CD14-positive monocyte (primary cell): ENCODE data around the gene ANXA5. TPM values are rescaled to one million over a fixed set of nuclear protein-coding genes. Genes with fewer than 3 reads are reported as not detected.
"Not testable (repeated sequence)": the region's sequence is repeated elsewhere in the genome, so short reads cannot be mapped to it uniquely, and the experiment has no call there.

ENCODE experiments used
- DNase-seq, 3 donors: peaks; one replicate each; pipeline ENCODE4 v3.0.0-alpha.2; 2011 to 2022
- H2AFZ ChIP-seq: 2 replicates; pipeline ENCODE4 v1.6.0; 2012; ENCODE audit warnings: mild to moderate bottlenecking, low read depth, low read length, inconsistent platforms; ENCODE audit not compliant: insufficient read depth, poor library complexity, severe bottlenecking
- H3K27ac ChIP-seq, 2 donors: 1 replicate in 1 of 2; 2 replicates in 1 of 2; pipeline ENCODE4 v1.5.1; 2012 to 2013; ENCODE audit warnings: low read length in 2 of 2, control low read depth in 1 of 2, inconsistent platforms in 1 of 2, low read depth in 1 of 2, mild to moderate bottlenecking in 1 of 2
- H3K27me3 ChIP-seq, 2 donors: one replicate each; pipeline versions ENCODE4 v1.6.0 to v1.6.1; 2011 to 2013; ENCODE audit warnings: low read length in 2 of 2; ENCODE audit not compliant: control insufficient read depth in 2 of 2, insufficient read depth in 2 of 2
- H3K36me3 ChIP-seq, 2 donors: replicated peaks in 1 of 2; 1 replicate in 1 of 2; 2 replicates in 1 of 2; pipeline versions ENCODE4 v1.5.1 to v1.6.1; 2012 to 2013; ENCODE audit warnings: low read length in 2 of 2, control low read depth in 1 of 2, inconsistent platforms in 1 of 2, mild to moderate bottlenecking in 1 of 2; ENCODE audit not compliant: insufficient read depth in 2 of 2, control insufficient read depth in 1 of 2
- H3K4me1 ChIP-seq, 2 donors: 1 replicate in 1 of 2; 2 replicates in 1 of 2; pipeline versions ENCODE4 v1.5.1 to v1.6.1; 2012 to 2013; ENCODE audit warnings: low read length in 2 of 2, control low read depth in 1 of 2, inconsistent platforms in 1 of 2, mild to moderate bottlenecking in 1 of 2, moderate library complexity in 1 of 2; ENCODE audit not compliant: insufficient read depth in 2 of 2, control insufficient read depth in 1 of 2
- H3K4me2 ChIP-seq: replicated peaks from 2 replicates; pipeline ENCODE3; 2012; ENCODE audit warnings: low read length, moderate library complexity, mild to moderate bottlenecking; ENCODE audit not compliant: poor library complexity, severe bottlenecking; ENCODE audit errors: extremely low read depth
- H3K4me3 ChIP-seq, 3 experiments: fragments of 200-600 bp in 1 of 3; sonication (generic) in 1 of 3; replicated peaks in 1 of 3; 1 replicate in 2 of 3; 2 replicates in 1 of 3; pipeline ENCODE4 v1.5.1; 2011 to 2013; ENCODE audit warnings: low read length in 3 of 3, mild to moderate bottlenecking in 3 of 3, control low read depth in 2 of 3, low read depth in 2 of 3, inconsistent platforms in 1 of 3, moderate library complexity in 1 of 3
- H3K79me2 ChIP-seq: 2 replicates; pipeline ENCODE4 v1.6.0; 2012; ENCODE audit warnings: mild to moderate bottlenecking, control low read depth, inconsistent platforms, low read length, moderate library complexity; ENCODE audit not compliant: insufficient read depth
- H3K9ac ChIP-seq: 2 replicates; pipeline ENCODE4 v1.6.0; 2017; ENCODE audit warnings: low read length, mild to moderate bottlenecking; ENCODE audit not compliant: insufficient read depth, poor library complexity, severe bottlenecking
- H3K9me3 ChIP-seq, 2 donors: replicated peaks in 1 of 2; 1 replicate in 1 of 2; 2 replicates in 1 of 2; pipeline versions ENCODE4 v1.5.1 to v1.6.1; 2012 to 2013; ENCODE audit warnings: low read length in 2 of 2, control low read depth in 1 of 2; ENCODE audit not compliant: control insufficient read depth in 1 of 2, insufficient read depth in 1 of 2
- H4K20me1 ChIP-seq: 2 replicates; pipeline ENCODE4 v1.6.0; 2012; ENCODE audit warnings: mild to moderate bottlenecking, low read length, control low read depth, moderate library complexity; ENCODE audit not compliant: insufficient read depth
- H3K27ac Mint-ChIP-seq, 7 donors: one replicate each; pipeline ENCODE4 v1.8.0; 2020; ENCODE audit warnings: mild to moderate bottlenecking in 7 of 7, mixed read lengths in 7 of 7, moderate library complexity in 6 of 7, inconsistent platforms in 2 of 7
- H3K27me3 Mint-ChIP-seq, 3 donors: one replicate each; pipeline ENCODE4 v1.8.0; 2021 to 2022; ENCODE audit warnings: low read depth in 3 of 3, mild to moderate bottlenecking in 3 of 3, mixed read lengths in 3 of 3, moderate library complexity in 3 of 3, inconsistent platforms in 1 of 3
- H3K36me3 Mint-ChIP-seq, 2 donors: one replicate each; pipeline ENCODE4 v1.8.0; 2020; ENCODE audit warnings: mixed read lengths in 2 of 2, inconsistent platforms in 1 of 2, mild to moderate bottlenecking in 1 of 2
- H3K4me1 Mint-ChIP-seq: one replicate; pipeline ENCODE4 v1.8.0; 2020; ENCODE audit warnings: mild to moderate bottlenecking, mixed read lengths
- H3K4me3 Mint-ChIP-seq, 2 donors: one replicate each; pipeline ENCODE4 v1.8.0; 2020; ENCODE audit warnings: mild to moderate bottlenecking in 2 of 2, mixed read lengths in 2 of 2, moderate library complexity in 1 of 2
- H3K9me3 Mint-ChIP-seq, 7 donors: one replicate each; pipeline ENCODE4 v1.8.0; 2020 to 2022; ENCODE audit warnings: mixed read lengths in 7 of 7, mild to moderate bottlenecking in 6 of 7, moderate library complexity in 6 of 7, inconsistent platforms in 2 of 7
- WGBS: methylation state at CpG from one replicate; pipeline ENCODE4 v1.1.5; 2013; ENCODE audit warnings: missing lambda C conversion rate; ENCODE audit not compliant: insufficient coverage; 5-methylcytosine and 5-hydroxymethylcytosine counted together
- intact Hi-C, 2 donors: fragments of 100-400 bp; cut with micrococcal nuclease; formaldehyde crosslinking; loops; one replicate each; pipeline versions ENCODE4 v1.15.0 to v1.15.1; 2023
- polyA plus RNA-seq, 3 donors: library from polyadenylated mRNA; depleted of rRNA in 1 of 3; unstranded in 2 of 3; stranded (reverse) in 1 of 3; fragments of 300-500 nt in 2 of 3; fragments of >200 nt in 1 of 3; fragmentation: Illumina TruSeq in 2 of 3; gene quantifications; 1 replicate in 2 of 3; 2 replicates in 1 of 3; pipeline ENCODE4 v1.2.3, GENCODE V29; 2012 to 2021
- TF ChIP-seq, protein P1 (sequence below): fragments of 200-600 bp; IDR thresholded peaks from one replicate; pipeline ENCODE4 v1.8.0; 2022; ENCODE audit warnings: antibody characterized with exemption, mild to moderate bottlenecking

Gene ANXA5
- polyA plus RNA-seq, 3 donors, result 312 to 796 (median 752) TPM

DNA sequence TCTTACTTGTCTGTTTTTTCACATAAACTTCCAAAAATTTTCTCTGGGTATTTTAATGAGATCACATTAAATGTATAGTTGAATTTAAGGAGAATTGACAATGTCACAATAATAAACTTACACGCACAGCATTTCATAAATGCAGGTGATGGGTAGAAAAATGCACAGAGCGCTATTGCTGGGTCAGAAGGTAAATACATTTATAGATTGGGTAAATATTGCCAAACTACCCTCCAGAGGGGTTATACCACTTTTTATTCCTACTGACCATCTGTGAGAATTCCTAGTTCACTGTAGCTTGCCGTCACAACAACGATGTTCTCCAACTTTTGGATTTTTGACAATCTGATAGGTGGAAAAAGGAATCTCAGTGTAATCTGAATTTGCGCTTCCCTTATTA lies 34.6 kb downstream of the ANXA5 start:
- TF ChIP-seq, protein P1, sequence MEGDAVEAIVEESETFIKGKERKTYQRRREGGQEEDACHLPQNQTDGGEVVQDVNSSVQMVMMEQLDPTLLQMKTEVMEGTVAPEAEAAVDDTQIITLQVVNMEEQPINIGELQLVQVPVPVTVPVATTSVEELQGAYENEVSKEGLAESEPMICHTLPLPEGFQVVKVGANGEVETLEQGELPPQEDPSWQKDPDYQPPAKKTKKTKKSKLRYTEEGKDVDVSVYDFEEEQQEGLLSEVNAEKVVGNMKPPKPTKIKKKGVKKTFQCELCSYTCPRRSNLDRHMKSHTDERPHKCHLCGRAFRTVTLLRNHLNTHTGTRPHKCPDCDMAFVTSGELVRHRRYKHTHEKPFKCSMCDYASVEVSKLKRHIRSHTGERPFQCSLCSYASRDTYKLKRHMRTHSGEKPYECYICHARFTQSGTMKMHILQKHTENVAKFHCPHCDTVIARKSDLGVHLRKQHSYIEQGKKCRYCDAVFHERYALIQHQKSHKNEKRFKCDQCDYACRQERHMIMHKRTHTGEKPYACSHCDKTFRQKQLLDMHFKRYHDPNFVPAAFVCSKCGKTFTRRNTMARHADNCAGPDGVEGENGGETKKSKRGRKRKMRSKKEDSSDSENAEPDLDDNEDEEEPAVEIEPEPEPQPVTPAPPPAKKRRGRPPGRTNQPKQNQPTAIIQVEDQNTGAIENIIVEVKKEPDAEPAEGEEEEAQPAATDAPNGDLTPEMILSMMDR, result no peak

DNA sequence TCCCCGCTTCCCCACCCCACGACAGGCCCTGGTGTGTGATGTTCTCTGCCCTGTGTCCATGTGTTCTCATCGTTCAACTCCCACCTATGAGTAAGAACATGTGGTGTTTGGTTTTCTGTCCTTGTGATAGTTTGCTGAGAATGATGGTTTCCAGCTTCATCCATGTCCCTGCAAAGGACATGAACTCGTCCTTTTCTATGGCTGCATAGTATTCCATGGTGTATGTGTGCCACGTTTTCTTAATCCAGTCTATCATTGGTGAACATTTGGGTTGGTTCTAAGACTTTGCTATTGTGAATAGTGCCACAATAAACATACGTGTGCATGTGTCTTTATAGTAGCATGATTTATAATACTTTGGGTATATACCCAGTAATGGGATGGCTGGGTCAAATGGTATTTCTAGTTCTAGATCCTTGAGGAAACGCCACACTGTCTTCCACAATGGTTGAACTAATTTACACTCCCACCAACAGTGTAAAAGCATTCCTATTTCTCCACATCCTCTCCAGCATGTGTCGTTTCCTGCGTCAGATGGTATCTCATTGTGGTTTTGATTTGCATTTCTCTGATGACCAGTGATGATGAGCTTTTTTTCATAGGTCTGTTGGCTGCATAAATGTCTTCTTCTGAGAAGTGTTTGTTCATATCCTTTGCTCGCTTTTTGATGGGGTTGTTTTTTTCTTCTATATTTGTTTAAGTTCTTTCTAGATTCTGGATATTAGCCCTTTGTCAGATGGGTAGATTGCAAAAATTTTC lies 36.4 kb downstream of the ANXA5 start:
- H3K9me3 Mint-ChIP-seq, H3K4me1 ChIP-seq, H3K79me2 ChIP-seq, H3K27ac ChIP-seq, H4K20me1 ChIP-seq, H3K4me1 Mint-ChIP-seq, H3K27ac Mint-ChIP-seq, H3K4me3 Mint-ChIP-seq, H3K9me3 ChIP-seq, H3K9ac ChIP-seq, H3K27me3 ChIP-seq, H2AFZ ChIP-seq, H3K4me2 ChIP-seq, H3K4me3 ChIP-seq, H3K27me3 Mint-ChIP-seq, DNase-seq: not testable (repeated sequence)
- H3K36me3 ChIP-seq, result peaks cover 2 to 31% of the 10 kb centered on the region in 2 donors
- 100% methylated on average over 1 of the region's 10 CpGs for WGBS
- peaks cover 32% of the 10 kb centered on the region in 2 donors for H3K36me3 Mint-ChIP-seq
- intact Hi-C loops, result loop anchor here in 1 of 2 donors (10.0 kb wide), 1 partner anchor 74 kb away; no protein-coding TSS in a partner anchor

More for the DNA sequence above, 34.6 kb downstream of the ANXA5 start:
- H3K9me3 ChIP-seq, result no peaks in the 10 kb centered on the region
- H3K36me3 ChIP-seq, result peaks cover 15 to 48% of the 10 kb centered on the region in 2 donors
- intact Hi-C loops, result loop anchor here in 1 of 2 donors (10.0 kb wide), 1 partner anchor 73 kb away; no protein-coding TSS in a partner anchor
- Mint-ChIP-seq H3K36me3 (peaks cover 45 to 49% of the 10 kb centered on the region in 2 donors), H3K4me1 (no peaks in the 10 kb centered on the region), H3K4me3 (no peak overlapping the region), H3K27ac (no peak overlapping the region), H3K9me3 (peaks cover 0 to 3% (median 0%) of the 10 kb centered on the region in 7 donors), H3K27me3 (no peaks in the 10 kb centered on the region)
- no peak for DNase-seq
- WGBS, result no CpG with 5 or more reads among the region's 5 CpGs
- no peaks in the 10 kb centered on the region for H3K4me1 ChIP-seq
- no peaks in the 10 kb centered on the region for H3K27me3 ChIP-seq
- H3K9ac ChIP-seq, result no peak overlapping the region
- no peak overlapping the region for H3K4me2 ChIP-seq
- no peaks in the 10 kb centered on the region for H3K79me2 ChIP-seq
- no peak overlapping the region for H3K4me3 ChIP-seq
- H3K27ac ChIP-seq, result no peak overlapping the region
- H2AFZ ChIP-seq, result no peak overlapping the region
- no peaks in the 10 kb centered on the region for H4K20me1 ChIP-seq
